Neural cell (in vitro differentiated cells): ENCODE measurements around the gene FXYD1.

Source experiments
- CTCF ChIP-seq: fragments of 450-650 bp; IDR thresholded peaks from 2 replicates; pipeline ENCODE4 v1.5.1; 2014; ENCODE audit warnings: antibody characterized with exemption, mild to moderate bottlenecking, moderate library complexity; ENCODE audit not compliant: poor library complexity, severe bottlenecking
- MXI1 ChIP-seq: fragments of 450-650 bp; conservative IDR thresholded peaks from 2 replicates; pipeline ENCODE4 v1.6.1; 2014; ENCODE audit warnings: antibody characterized with exemption, mild to moderate bottlenecking; ENCODE audit not compliant: poor library complexity, severe bottlenecking
- POLR2AphosphoS5 ChIP-seq: IDR thresholded peaks from 2 replicates; pipeline ENCODE4 v1.6.1; 2012
- TF ChIP-seq, protein P1 (sequence below): IDR thresholded peaks from 2 replicates; pipeline ENCODE4 v1.6.1; 2012; ENCODE audit warnings: borderline replicate concordance

GRCh38 chr19:35095667-35096368, 42.8 kb upstream of the FXYD1 start:
- TF ChIP-seq, protein P1, sequence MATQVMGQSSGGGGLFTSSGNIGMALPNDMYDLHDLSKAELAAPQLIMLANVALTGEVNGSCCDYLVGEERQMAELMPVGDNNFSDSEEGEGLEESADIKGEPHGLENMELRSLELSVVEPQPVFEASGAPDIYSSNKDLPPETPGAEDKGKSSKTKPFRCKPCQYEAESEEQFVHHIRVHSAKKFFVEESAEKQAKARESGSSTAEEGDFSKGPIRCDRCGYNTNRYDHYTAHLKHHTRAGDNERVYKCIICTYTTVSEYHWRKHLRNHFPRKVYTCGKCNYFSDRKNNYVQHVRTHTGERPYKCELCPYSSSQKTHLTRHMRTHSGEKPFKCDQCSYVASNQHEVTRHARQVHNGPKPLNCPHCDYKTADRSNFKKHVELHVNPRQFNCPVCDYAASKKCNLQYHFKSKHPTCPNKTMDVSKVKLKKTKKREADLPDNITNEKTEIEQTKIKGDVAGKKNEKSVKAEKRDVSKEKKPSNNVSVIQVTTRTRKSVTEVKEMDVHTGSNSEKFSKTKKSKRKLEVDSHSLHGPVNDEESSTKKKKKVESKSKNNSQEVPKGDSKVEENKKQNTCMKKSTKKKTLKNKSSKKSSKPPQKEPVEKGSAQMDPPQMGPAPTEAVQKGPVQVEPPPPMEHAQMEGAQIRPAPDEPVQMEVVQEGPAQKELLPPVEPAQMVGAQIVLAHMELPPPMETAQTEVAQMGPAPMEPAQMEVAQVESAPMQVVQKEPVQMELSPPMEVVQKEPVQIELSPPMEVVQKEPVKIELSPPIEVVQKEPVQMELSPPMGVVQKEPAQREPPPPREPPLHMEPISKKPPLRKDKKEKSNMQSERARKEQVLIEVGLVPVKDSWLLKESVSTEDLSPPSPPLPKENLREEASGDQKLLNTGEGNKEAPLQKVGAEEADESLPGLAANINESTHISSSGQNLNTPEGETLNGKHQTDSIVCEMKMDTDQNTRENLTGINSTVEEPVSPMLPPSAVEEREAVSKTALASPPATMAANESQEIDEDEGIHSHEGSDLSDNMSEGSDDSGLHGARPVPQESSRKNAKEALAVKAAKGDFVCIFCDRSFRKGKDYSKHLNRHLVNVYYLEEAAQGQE: no peak
- TF ChIP-seq CTCF (no peak), MXI1 (no peak), POLR2AphosphoS5 (no peak)
